ENCODE measurements around the gene C11orf68. TPM values are rescaled to one million over a fixed set of nuclear protein-coding genes. Genes with fewer than 3 reads are reported as not detected.

The C11orf68 gene
- total RNA-seq, 1 experiment from 2014 or later = 20.1 TPM

- Histone ChIP-seq H3K4me1 (no peaks in the 10 kb centered on the region), H3K4me3 (ENCODE audit: low read depth, low read length) (no peak overlapping the region), H3K27me3 (replicated peaks; ENCODE audit: control insufficient read depth, insufficient read depth, low read length) (no peaks in the 10 kb centered on the region), H3K36me3 (ENCODE audit: control insufficient read depth, insufficient read depth, low read length) (no peaks in the 10 kb centered on the region), H3K9me3 (no peaks in the 10 kb centered on the region)
- Mint-ChIP-seq H3K4me3 (ENCODE audit: unreplicated experiment) (no peak overlapping the region), H3K9me3 (ENCODE audit: unreplicated experiment) (no peaks in the 10 kb centered on the region), H3K4me1 (ENCODE audit: low read depth, unreplicated experiment) (no peaks in the 10 kb centered on the region), H3K36me3 (ENCODE audit: insufficient read depth, unreplicated experiment) (no peaks in the 10 kb centered on the region), H3K27ac (ENCODE audit: unreplicated experiment) (no peak overlapping the region), H3K27me3 (ENCODE audit: insufficient read depth, unreplicated experiment) (peaks cover 4% of the 10 kb centered on the region)
- intact Hi-C loops (cut with micrococcal nuclease; ENCODE audit: unreplicated experiment) = no loop called here
- no peak for TF ChIP-seq CTCF (IDR thresholded peaks at IDR 0.05; ENCODE audit: insufficient read depth in 1 of 2, low read depth in 1 of 2, low read length in 1 of 2, severe bottlenecking in 1 of 2, unreplicated experiment in 1 of 2)
- no TSS peak for BruUV-seq (replicated peaks)
- no peak for DNase-seq
- CTCF ChIA-PET = interaction anchor here (1.2 kb wide), 1 partner anchor 49 kb away, joined by 4 read pairs; no protein-coding TSS in a partner anchor
- POLR2A ChIA-PET = interaction anchor here (0.5 to 0.6 kb wide), 2 partner anchors 87 to 177 kb away, joined by 3 read pairs; no protein-coding TSS in a partner anchor
These were observed 15.2 kb upstream of the C11orf68 start for GRCh38 chr11:65934014-65934413.

GRCh38 chr11:65932558-65932919, 13.7 kb upstream of the C11orf68 start:
- intact Hi-C loops (cut with micrococcal nuclease; ENCODE audit: unreplicated experiment) = no loop called here
- peak in 1 of 2 experiments; percentile 49 for DNase-seq
- no peaks in the 10 kb centered on the region for H3K27me3 ChIP-seq (replicated peaks; ENCODE audit: control insufficient read depth, insufficient read depth, low read length)
- H3K9me3 ChIP-seq = no peaks in the 10 kb centered on the region
- no peak for TF ChIP-seq CTCF (IDR thresholded peaks at IDR 0.05; ENCODE audit: insufficient read depth in 1 of 2, low read depth in 1 of 2, low read length in 1 of 2, severe bottlenecking in 1 of 2, unreplicated experiment in 1 of 2)
- Mint-ChIP-seq H3K36me3 (ENCODE audit: insufficient read depth, unreplicated experiment) (no peaks in the 10 kb centered on the region), H3K9me3 (ENCODE audit: unreplicated experiment) (no peaks in the 10 kb centered on the region), H3K4me3 (ENCODE audit: unreplicated experiment) (no peak overlapping the region), H3K27me3 (ENCODE audit: insufficient read depth, unreplicated experiment) (peaks cover 4% of the 10 kb centered on the region), H3K27ac (ENCODE audit: unreplicated experiment) (no peak overlapping the region), H3K4me1 (ENCODE audit: low read depth, unreplicated experiment) (no peaks in the 10 kb centered on the region)
- no TSS peak for BruUV-seq (replicated peaks)
- POLR2A ChIA-PET = no interaction called here
- H3K4me3 ChIP-seq (ENCODE audit: low read depth, low read length) = no peak overlapping the region
- H3K36me3 ChIP-seq (ENCODE audit: control insufficient read depth, insufficient read depth, low read length) = no peaks in the 10 kb centered on the region
- H3K4me1 ChIP-seq = no peaks in the 10 kb centered on the region
- CTCF ChIA-PET = interaction anchor here (0.7 to 1.2 kb wide), 2 partner anchors 44 to 48 kb away, joined by 3 read pairs; partner anchors contain the start of gene FIBP

GRCh38 chr11:65931773-65932557, 13.1 kb upstream of the C11orf68 start:
- no peaks in the 10 kb centered on the region for H3K36me3 ChIP-seq (ENCODE audit: control insufficient read depth, insufficient read depth, low read length)
- H3K4me3 ChIP-seq (ENCODE audit: low read depth, low read length) = no peak overlapping the region
- TF ChIP-seq CTCF (IDR thresholded peaks at IDR 0.05; ENCODE audit: insufficient read depth in 1 of 2, low read depth in 1 of 2, low read length in 1 of 2, severe bottlenecking in 1 of 2, unreplicated experiment in 1 of 2) = no peak
- DNase-seq = no peak
- intact Hi-C loops (cut with micrococcal nuclease; ENCODE audit: unreplicated experiment) = no loop called here
- ChIA-PET POLR2A (interaction anchor here (0.5 to 0.7 kb wide), 2 partner anchors 41 to 74 kb away, joined by 3 to 4 read pairs; partner anchors contain the start of gene CFL1), CTCF (interaction anchor here (0.6 to 0.7 kb wide), 2 partner anchors 41 to 47 kb away, joined by 3 to 5 read pairs; partner anchors contain the start of gene CCDC85B)
- no peak overlapping the region for H3K4me3 Mint-ChIP-seq (ENCODE audit: unreplicated experiment)
- no peaks in the 10 kb centered on the region for H3K27me3 ChIP-seq (replicated peaks; ENCODE audit: control insufficient read depth, insufficient read depth, low read length)
- H3K27me3 Mint-ChIP-seq (ENCODE audit: insufficient read depth, unreplicated experiment) = peaks cover 2% of the 10 kb centered on the region
- no peaks in the 10 kb centered on the region for H3K9me3 ChIP-seq
- no TSS peak for BruUV-seq (replicated peaks)
- peaks cover 4% of the 10 kb centered on the region for H3K36me3 Mint-ChIP-seq (ENCODE audit: insufficient read depth, unreplicated experiment)
- H3K9me3 Mint-ChIP-seq (ENCODE audit: unreplicated experiment) = no peaks in the 10 kb centered on the region
- no peaks in the 10 kb centered on the region for H3K4me1 Mint-ChIP-seq (ENCODE audit: low read depth, unreplicated experiment)
- no peak overlapping the region for H3K27ac Mint-ChIP-seq (ENCODE audit: unreplicated experiment)
- no peaks in the 10 kb centered on the region for H3K4me1 ChIP-seq
